IPS-18a (cell line): Measurements from ENCODE around the gene LCN10.
"Not testable (repeated sequence)": the region's sequence is repeated elsewhere in the genome, so short reads cannot be mapped to it uniquely, and the experiment has no call there.

Experiments used
- H3K27ac ChIP-seq: one replicate; pipeline ENCODE4 v1.5.1; 2013; ENCODE audit warnings: low read length
- H3K27me3 ChIP-seq: one replicate; pipeline ENCODE4 v1.6.1; 2013; ENCODE audit warnings: mild to moderate bottlenecking, low read length; ENCODE audit not compliant: control insufficient read depth, insufficient read depth
- H3K36me3 ChIP-seq: one replicate; pipeline ENCODE4 v1.6.1; 2013; ENCODE audit warnings: low read depth, low read length; ENCODE audit not compliant: control insufficient read depth
- H3K4me1 ChIP-seq: one replicate; pipeline ENCODE4 v1.6.1; 2013; ENCODE audit warnings: low read depth, low read length; ENCODE audit not compliant: control insufficient read depth
- H3K4me3 ChIP-seq: one replicate; pipeline ENCODE4 v1.5.1; 2013; ENCODE audit warnings: low read length
- H3K9ac ChIP-seq: one replicate; pipeline ENCODE4 v1.6.1; 2013; ENCODE audit warnings: mild to moderate bottlenecking, low read length, moderate library complexity
- H3K9me3 ChIP-seq: one replicate; pipeline ENCODE4 v1.6.1; 2013; ENCODE audit warnings: low read depth, low read length; ENCODE audit not compliant: control insufficient read depth

LCN10 gene

DNA sequence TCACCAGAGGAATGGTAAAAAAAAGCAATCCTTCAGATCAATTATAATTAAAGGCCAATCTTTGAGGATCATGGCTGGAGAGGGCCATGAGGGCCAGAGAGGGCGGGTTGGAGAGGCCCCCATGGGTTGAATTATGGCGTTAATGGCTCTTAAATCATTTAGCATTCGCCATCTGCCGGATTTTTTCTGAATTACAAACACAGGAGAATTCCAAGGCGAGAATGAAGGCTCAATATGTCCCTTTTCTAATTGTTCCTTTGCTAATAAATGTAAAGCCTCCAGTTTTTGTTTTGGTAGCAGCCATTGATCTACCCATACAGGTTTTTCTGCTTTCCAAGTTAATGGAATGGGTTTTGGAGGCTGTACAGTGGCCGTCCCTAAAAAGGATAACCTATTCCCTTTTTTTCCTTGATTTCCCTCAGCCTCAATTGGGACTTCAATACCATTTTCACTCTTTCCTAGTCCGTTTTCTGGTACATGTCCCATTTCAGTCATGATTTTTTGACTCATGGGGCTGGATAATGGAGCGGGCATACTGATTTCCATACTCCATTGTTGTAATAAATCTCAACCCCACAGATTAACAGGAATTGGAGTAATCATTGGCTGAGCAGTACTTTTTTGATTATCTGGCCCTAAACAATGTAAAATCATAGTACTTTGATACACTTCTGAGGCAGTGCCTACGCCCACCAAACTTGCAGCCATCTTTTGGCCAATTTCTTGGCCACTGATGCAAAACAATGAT, 41.7 kb upstream of the LCN10 start:
- H3K36me3 ChIP-seq = no peaks in the 10 kb centered on the region
- no peak overlapping the region for H3K4me3 ChIP-seq
- H3K9ac ChIP-seq = no peak overlapping the region
- no peak overlapping the region for H3K27ac ChIP-seq
- H3K9me3 ChIP-seq = no peaks in the 10 kb centered on the region
- no peaks in the 10 kb centered on the region for H3K4me1 ChIP-seq
- no peaks in the 10 kb centered on the region for H3K27me3 ChIP-seq

DNA sequence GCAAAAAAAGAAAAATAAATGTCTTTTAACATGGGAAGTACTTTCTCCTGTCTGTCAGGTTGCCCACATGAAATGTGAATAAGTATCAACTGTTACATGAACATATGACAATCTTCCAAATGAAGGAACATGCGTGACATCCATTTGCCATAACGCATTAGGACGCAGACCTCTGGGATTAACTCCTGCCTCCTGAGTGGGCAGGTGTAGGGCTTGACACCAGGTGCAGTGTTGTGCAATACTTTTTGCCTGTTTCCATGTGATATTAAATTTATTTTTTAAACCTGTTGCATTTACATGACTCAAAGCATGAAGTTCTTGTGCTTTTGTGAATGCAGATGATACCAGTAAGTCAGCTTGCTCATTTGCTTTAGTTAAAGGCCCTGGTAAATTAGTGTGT, 39.7 kb upstream of the LCN10 start:
- Histone ChIP-seq H3K27ac (no peak overlapping the region), H3K9ac (no peak overlapping the region), H3K4me3 (no peak overlapping the region), H3K27me3 (peaks cover 6% of the 10 kb centered on the region), H3K4me1 (no peaks in the 10 kb centered on the region), H3K36me3 (no peaks in the 10 kb centered on the region), H3K9me3 (no peaks in the 10 kb centered on the region)

DNA sequence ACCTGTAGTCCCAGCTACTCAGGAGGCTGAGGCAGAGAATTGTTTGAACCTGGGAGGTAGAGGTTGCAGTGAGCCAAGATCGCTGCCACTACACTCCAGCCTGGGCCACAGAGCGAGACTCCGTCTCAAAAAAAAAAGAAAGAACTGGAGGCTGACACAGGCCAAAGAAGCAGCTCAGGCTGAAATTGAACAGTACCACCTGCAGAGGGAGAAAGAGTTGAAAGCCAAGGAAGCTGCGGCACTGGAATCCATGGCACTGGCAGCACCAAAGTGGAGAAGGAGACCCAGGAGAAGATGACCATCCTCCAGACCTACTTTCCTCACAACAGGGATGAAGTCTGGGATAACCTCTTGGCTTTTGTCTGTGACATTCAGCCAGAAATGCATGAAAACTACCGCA, 37.1 kb upstream of the LCN10 start:
- Histone ChIP-seq H3K4me1 (no peaks in the 10 kb centered on the region), H3K9me3 (no peaks in the 10 kb centered on the region), H3K9ac (no peak overlapping the region)

DNA sequence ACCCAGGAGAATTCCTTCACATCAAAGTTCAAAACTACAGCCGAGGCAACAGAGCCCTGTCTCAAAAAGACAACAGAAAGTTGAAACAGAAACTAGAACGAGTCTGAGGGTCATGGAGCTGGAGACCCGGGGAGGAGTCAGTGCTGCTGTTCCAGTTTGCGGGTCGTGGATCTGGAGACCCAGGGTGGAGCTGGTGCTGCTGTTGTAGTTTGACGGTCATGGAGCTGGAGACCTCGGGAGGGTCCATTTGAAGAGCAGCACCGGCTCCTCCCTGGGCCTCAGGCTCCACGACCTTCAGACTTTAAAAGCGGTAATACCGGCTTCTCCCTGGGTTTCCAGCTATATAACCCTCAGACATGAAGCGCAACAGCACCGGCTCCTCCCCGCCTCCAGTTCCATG, 34.6 kb upstream of the LCN10 start:
- H3K9ac ChIP-seq = no peak overlapping the region
- H3K27ac ChIP-seq = no peak overlapping the region

More for the DNA sequence above, 37.1 kb upstream of the LCN10 start:
- Histone ChIP-seq H3K36me3 (no peaks in the 10 kb centered on the region), H3K4me3 (no peak overlapping the region), H3K27me3 (peaks cover 6% of the 10 kb centered on the region), H3K27ac (no peak overlapping the region)

DNA sequence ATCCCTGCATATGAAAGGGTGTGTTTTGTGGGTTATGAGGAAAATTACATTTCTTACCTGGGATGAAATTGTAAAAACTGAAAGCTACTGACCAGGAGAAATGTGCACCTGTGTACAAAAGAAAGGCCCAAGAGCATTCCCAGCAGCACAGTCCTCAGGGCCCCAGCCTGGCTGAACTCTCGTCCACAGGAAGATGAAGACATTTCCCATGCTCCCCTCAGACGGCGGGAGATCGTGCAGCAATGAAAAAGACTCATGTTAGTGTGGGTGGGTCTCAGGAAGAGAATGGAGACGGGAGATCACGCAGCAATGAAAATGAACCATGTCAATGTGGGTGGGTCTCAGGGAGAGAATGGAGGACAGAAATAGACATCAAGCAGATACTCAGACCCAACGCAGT, 34.2 kb upstream of the LCN10 start:
- H3K9me3 ChIP-seq = peaks cover 5% of the 10 kb centered on the region
- no peak overlapping the region for H3K9ac ChIP-seq
- H3K4me1 ChIP-seq = no peaks in the 10 kb centered on the region
- no peak overlapping the region for H3K4me3 ChIP-seq
- H3K27me3 ChIP-seq = peaks cover 6% of the 10 kb centered on the region
- H3K27ac ChIP-seq = no peak overlapping the region
- H3K36me3 ChIP-seq = no peaks in the 10 kb centered on the region

More for the DNA sequence above, 34.6 kb upstream of the LCN10 start:
- Histone ChIP-seq H3K4me3 (no peak overlapping the region), H3K4me1 (no peaks in the 10 kb centered on the region), H3K9me3 (peaks cover 5% of the 10 kb centered on the region), H3K36me3 (no peaks in the 10 kb centered on the region), H3K27me3 (peaks cover 6% of the 10 kb centered on the region)

DNA sequence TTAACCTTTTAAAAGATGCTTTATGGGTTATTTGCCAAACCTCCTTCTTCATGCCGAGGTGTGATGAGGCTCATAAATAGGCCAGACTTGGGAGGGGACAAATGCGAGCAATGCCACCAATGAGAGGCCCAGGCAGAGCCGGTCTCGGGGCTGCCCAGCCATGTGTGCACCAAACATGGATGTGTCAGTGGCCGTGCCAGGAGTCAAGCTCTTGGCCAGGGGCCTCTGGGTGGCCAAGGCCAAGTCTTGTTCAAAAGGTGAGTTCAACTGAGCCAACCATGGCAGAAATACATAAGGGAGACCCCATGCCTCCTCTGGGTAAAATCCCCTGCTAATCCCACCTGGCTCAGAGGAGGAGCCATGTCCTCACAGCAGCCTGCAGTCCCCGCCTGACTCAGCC, 32.5 kb upstream of the LCN10 start:
- Histone ChIP-seq H3K27me3 (peaks cover 6% of the 10 kb centered on the region), H3K4me3 (no peak overlapping the region), H3K9me3 (peaks cover 5% of the 10 kb centered on the region), H3K9ac (no peak overlapping the region), H3K27ac (no peak overlapping the region), H3K4me1 (no peaks in the 10 kb centered on the region), H3K36me3 (no peaks in the 10 kb centered on the region)

DNA sequence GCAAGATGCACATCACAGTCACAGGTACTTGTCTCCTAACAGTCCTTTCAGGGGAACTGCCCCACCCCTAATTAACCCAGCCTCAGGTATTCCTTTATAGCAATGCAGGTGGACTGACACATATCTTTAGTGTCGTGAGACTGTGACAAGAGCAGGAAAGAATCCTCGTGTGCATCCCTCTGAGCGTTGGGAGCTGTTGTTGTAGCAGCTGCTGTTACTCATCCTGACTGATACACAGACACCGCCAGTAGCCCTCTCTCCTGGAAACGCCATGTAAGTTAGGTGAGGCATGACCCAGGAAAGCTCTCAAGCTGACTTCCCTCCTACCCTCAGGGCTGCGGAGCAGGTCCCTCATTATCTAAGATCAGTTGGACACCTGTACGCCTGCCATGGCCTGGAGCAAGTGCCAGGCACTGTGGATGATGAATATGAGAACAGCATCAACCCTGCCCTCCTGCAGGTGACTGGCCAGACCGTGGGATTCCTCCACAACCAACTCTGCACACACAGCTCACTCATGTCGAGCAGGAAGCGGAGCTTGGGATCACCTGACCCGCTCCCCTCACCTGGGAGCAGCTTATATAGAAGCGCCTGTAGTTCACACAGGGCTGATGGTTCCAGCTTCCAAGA, 31.8 kb upstream of the LCN10 start:
- H3K27me3 ChIP-seq = peaks cover 6% of the 10 kb centered on the region
- peaks cover 5% of the 10 kb centered on the region for H3K9me3 ChIP-seq
- H3K36me3 ChIP-seq = no peaks in the 10 kb centered on the region
- no peaks in the 10 kb centered on the region for H3K4me1 ChIP-seq
- no peak overlapping the region for H3K9ac ChIP-seq
- no peak overlapping the region for H3K4me3 ChIP-seq
- no peak overlapping the region for H3K27ac ChIP-seq

DNA sequence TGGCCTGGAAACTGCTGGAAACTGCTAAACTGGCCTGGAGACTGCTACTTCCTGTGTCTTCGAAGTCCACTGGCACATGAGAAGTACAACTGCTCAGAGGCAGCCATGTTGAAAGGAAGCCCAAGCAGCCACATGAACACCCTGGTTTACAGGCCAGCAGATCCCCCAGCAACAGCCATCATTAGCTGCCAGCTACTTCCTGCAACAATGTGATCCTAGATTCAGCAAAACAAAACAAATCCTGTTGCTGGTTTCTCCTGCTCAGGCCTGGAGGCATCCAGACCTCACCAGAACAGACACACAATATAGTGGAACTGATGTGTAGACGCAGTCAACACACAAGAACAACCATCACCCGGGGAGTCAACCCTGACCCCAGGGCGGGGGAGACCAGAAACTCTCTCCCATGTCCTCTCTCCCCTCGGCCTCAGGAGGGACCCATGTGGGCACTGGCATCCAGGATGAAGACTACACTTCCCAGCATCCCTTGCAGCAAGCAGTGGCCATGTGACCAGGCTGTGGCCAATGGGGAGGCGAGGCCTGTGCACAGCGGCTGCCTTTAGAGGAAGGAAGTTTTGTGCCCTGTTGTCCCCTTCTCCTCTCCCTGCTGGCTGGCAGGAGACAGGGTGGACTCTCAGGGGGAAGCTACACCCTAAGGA, 30.8 kb upstream of the LCN10 start:
- no peak overlapping the region for H3K27ac ChIP-seq
- peaks cover 6% of the 10 kb centered on the region for H3K27me3 ChIP-seq
- H3K4me1 ChIP-seq = no peaks in the 10 kb centered on the region
- H3K4me3 ChIP-seq = no peak overlapping the region
- no peak overlapping the region for H3K9ac ChIP-seq
- no peaks in the 10 kb centered on the region for H3K36me3 ChIP-seq
- peaks cover 5% of the 10 kb centered on the region for H3K9me3 ChIP-seq

DNA sequence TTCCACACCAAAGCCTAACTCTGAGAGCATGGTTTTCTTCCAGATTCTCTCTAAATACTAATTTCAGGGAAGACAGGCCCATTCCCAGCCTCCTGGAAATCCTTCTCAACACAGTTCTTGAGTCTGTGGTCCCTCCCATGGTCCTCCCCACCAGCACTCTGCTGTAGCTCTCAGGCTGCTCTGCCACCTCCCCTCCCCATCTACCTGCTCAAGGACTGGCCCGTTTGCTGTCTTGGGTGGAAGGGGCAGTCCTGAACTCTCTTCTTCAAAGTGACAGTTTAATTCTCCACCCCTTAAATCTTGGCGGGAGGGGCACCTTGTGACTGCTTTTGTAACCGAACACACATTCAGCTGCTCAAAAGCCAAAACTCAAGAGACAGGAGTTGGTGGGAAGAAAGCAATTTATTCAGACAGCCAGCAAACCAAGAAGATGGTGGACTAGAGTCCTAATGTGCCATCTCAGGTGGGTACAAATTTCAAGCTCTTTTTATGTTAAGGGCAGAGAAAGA, 29.2 kb upstream of the LCN10 start:
- H3K9me3 ChIP-seq = peaks cover 5% of the 10 kb centered on the region
- no peak overlapping the region for H3K4me3 ChIP-seq
- H3K9ac ChIP-seq = no peak overlapping the region
- H3K36me3 ChIP-seq = no peaks in the 10 kb centered on the region
- H3K27ac ChIP-seq = no peak overlapping the region
- no peaks in the 10 kb centered on the region for H3K4me1 ChIP-seq
- peaks cover 4% of the 10 kb centered on the region for H3K27me3 ChIP-seq

DNA sequence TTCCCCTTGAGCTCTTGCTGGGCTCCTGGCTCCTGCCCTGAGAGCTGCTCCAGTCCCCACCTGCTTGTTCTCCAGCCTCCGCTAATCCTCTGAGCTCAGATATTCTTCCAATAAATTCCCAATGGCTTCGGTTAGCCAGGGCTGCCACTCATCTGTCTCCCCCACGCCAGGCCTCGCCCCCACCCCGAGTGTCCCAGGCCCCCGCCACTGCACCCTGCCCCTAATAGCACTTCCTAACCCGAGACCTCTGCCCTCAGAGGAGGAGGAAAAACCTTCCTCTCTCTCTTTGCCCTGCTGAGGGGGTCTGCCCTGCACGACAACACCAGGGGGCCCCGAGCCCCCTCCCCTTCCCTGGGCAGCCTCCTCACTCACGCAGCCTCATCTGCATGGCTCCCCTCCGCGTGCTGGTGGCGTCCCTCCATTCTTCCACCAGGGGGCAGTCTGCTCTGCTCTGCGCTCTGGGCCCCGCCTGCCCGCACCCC, 27.0 kb upstream of the LCN10 start:
- H3K9ac ChIP-seq = no peak overlapping the region
- peaks cover 5% of the 10 kb centered on the region for H3K9me3 ChIP-seq
- H3K4me3 ChIP-seq = no peak overlapping the region
- H3K27ac ChIP-seq = no peak overlapping the region
- no peaks in the 10 kb centered on the region for H3K4me1 ChIP-seq
- H3K27me3 ChIP-seq = peaks cover 4% of the 10 kb centered on the region
- no peaks in the 10 kb centered on the region for H3K36me3 ChIP-seq

DNA sequence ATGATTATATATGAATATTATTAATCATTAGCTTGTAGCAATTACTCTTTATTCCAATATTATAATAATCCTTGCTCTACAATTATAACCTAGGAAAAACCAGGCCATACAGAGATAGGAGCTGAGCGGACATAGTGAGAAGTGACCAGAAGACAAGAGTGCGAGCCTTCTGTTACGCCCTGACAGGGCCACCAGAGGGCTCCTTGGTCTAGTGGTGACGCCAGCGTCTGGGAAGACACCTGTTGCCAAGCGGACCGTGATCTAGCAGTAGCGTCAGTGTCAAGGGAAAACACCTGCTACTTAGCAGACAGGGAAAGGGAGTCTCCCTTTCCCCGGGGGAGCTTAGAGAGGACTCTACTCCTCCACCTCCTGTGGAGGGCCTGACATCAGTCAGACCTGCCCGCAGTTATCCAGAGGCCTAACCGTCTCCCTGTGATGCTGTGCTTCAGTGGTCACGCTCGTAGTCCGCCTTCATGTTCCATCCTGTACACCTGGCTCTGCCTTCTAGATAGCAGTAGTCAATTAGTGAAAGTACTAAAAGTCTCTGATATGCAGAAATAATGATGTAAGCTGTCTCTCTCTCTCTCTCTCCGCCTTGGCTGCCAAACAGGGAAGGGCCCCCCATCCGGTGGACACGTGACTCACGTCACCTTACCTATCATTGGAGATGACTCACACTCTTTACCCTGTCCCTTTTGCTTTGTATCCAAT, 23.8 kb upstream of the LCN10 start:
- not testable (repeated sequence) for H3K4me3 ChIP-seq, H3K4me1 ChIP-seq, H3K27me3 ChIP-seq, H3K27ac ChIP-seq, H3K9me3 ChIP-seq, H3K36me3 ChIP-seq, H3K9ac ChIP-seq
